GM20431 (cell line): Measurements from ENCODE around the gene SEC61G.

Experiments used
- in situ Hi-C: fragments of 300-500 bp; cut with MseI, MboI; formaldehyde crosslinking; loops from one replicate; pipeline ENCODE4 v1.15.0; 2020; ENCODE audit warnings: low sequenced_read_pairs; ENCODE audit not compliant: unreplicated experiment

The SEC61G gene

GRCh38 chr7:54773472-54774399 is 14.7 kb upstream of the SEC61G start:
- in situ Hi-C loops: loop anchor here (25.0 kb wide), 1 partner anchor 639 kb away; no protein-coding TSS in a partner anchor

GRCh38 chr7:54769203-54769602 is 10.2 kb upstream of the SEC61G start:
- in situ Hi-C loops: loop anchor here (25.0 kb wide), 1 partner anchor 643 kb away; no protein-coding TSS in a partner anchor

GRCh38 chr7:54764861-54765260 is 5.8 kb upstream of the SEC61G start:
- in situ Hi-C loops: loop anchor here (25.0 kb wide), 1 partner anchor 647 kb away; no protein-coding TSS in a partner anchor

GRCh38 chr7:54757711-54758110 is 1.3 kb downstream of the SEC61G start:
- in situ Hi-C loops: loop anchor here (25.0 kb wide), 1 partner anchor 655 kb away; no protein-coding TSS in a partner anchor

- in situ Hi-C loops: no loop called here
Observed at GRCh38 chr7:54749200-54749599, 9.8 kb downstream of the SEC61G start.

- in situ Hi-C loops: no loop called here
Observed at GRCh38 chr7:54747234-54747633, 11.8 kb downstream of the SEC61G start.

GRCh38 chr7:54743580-54743979 is 15.4 kb downstream of the SEC61G start:
- in situ Hi-C loops: no loop called here

GRCh38 chr7:54738737-54739136 is 20.3 kb downstream of the SEC61G start:
- in situ Hi-C loops: no loop called here

- in situ Hi-C loops: no loop called here
Observed at GRCh38 chr7:54729107-54729506, 29.9 kb downstream of the SEC61G start.

GRCh38 chr7:54728411-54728810 is 30.6 kb downstream of the SEC61G start:
- in situ Hi-C loops: no loop called here

GRCh38 chr7:54725255-54725654 is 33.8 kb downstream of the SEC61G start:
- in situ Hi-C loops: no loop called here

- in situ Hi-C loops: no loop called here
Observed at GRCh38 chr7:54722502-54722901, 36.5 kb downstream of the SEC61G start.

- in situ Hi-C loops: no loop called here
Observed at GRCh38 chr7:54722026-54722425, 37.0 kb downstream of the SEC61G start.

GRCh38 chr7:54719974-54720373 is 39.0 kb downstream of the SEC61G start:
- in situ Hi-C loops: no loop called here

GRCh38 chr7:54719425-54719824 is 39.6 kb downstream of the SEC61G start:
- in situ Hi-C loops: no loop called here

GRCh38 chr7:54712820-54713219 is 46.2 kb downstream of the SEC61G start:
- in situ Hi-C loops: no loop called here

- in situ Hi-C loops: no loop called here
Observed at GRCh38 chr7:54711900-54712595, 47.0 kb downstream of the SEC61G start.

- in situ Hi-C loops: no loop called here
Observed at GRCh38 chr7:54709283-54709682, 49.7 kb downstream of the SEC61G start.

GRCh38 chr7:54705436-54705835 is 53.6 kb downstream of the SEC61G start:
- in situ Hi-C loops: no loop called here

GRCh38 chr7:54704851-54705250 is 54.2 kb downstream of the SEC61G start:
- in situ Hi-C loops: no loop called here
